IMR-90 (cell line): ENCODE results near the gene CAMTA1. TPM values are rescaled to one million over a fixed set of nuclear protein-coding genes. Genes with fewer than 3 reads are reported as not detected.

Experiments used
- ATAC-seq: fragments of 200-7000 bp; cut with Tn5 transposase; 2 replicates; pipeline ENCODE4 v1.9.1; 2020; ENCODE audit warnings: low read depth, mild to moderate bottlenecking, moderate library complexity
- BruUV-seq: library from RNA; stranded (reverse); fragments of 400-500 nt; replicated peaks from 2 replicates; lab custom pipeline; 2021; lab: Mats Ljungman, UMichigan
- CTCF ChIA-PET: fragments of 300-600 bp; formaldehyde crosslinking; extraction: SDS; loops from one replicate; lab custom pipeline; 2021; ENCODE audit warnings: antibody characterized with exemption; lab: Yijun Ruan, JAX
- POLR2A ChIA-PET: fragments of 300-600 bp; sonication (Branson Sonifier 250); formaldehyde crosslinking; loops from one replicate; lab custom pipeline; 2022; ENCODE audit warnings: antibody characterized with exemption; ENCODE audit not compliant: unreplicated experiment; lab: Charles Lee
- DNase-seq: peaks from one replicate; pipeline ENCODE4 v3.0.0; 2013
- H2AFZ ChIP-seq: replicated peaks from 2 replicates; pipeline ENCODE3; 2013; ENCODE audit warnings: low read length, mild to moderate bottlenecking; ENCODE audit not compliant: poor library complexity
- H2AK5ac ChIP-seq: 2 replicates; pipeline ENCODE4 v1.6.1; 2013; ENCODE audit warnings: low read depth, low read length, inconsistent platforms
- H2AK9ac ChIP-seq: replicated peaks from 2 replicates; pipeline ENCODE3; 2013; ENCODE audit warnings: mild to moderate bottlenecking, low read depth, low read length, moderate library complexity; ENCODE audit not compliant: poor library complexity
- H2BK120ac ChIP-seq: 2 replicates; pipeline ENCODE4 v1.6.1; 2013; ENCODE audit warnings: low read depth, low read length, inconsistent platforms
- H2BK15ac ChIP-seq: 3 replicates; pipeline ENCODE4 v1.6.1; 2013; ENCODE audit warnings: low read depth, low read length, inconsistent platforms
- H2BK20ac ChIP-seq: 2 replicates; pipeline ENCODE4 v1.6.1; 2013; ENCODE audit warnings: low read depth, mild to moderate bottlenecking, inconsistent platforms, low read length, moderate library complexity
- H2BK5ac ChIP-seq: 2 replicates; pipeline ENCODE4 v1.6.1; 2013; ENCODE audit warnings: mild to moderate bottlenecking, low read depth, low read length, inconsistent platforms; ENCODE audit not compliant: poor library complexity, severe bottlenecking
- H3K14ac ChIP-seq: replicated peaks from 2 replicates; pipeline ENCODE4 v1.6.1; 2013; ENCODE audit warnings: low read depth, low read length, inconsistent platforms
- H3K18ac ChIP-seq: 2 replicates; pipeline ENCODE4 v1.6.1; 2013; ENCODE audit warnings: low read depth, low read length, control low read depth
- H3K23ac ChIP-seq: 2 replicates; pipeline ENCODE4 v1.6.1; 2013; ENCODE audit warnings: low read depth, low read length, inconsistent platforms
- H3K27ac ChIP-seq: 2 replicates; pipeline ENCODE4 v1.5.1; 2013; ENCODE audit warnings: mild to moderate bottlenecking, control low read depth, low read length; ENCODE audit not compliant: insufficient read depth
- H3K27me3 ChIP-seq: 2 replicates; pipeline ENCODE4 v1.6.1; 2013; ENCODE audit warnings: low read length; ENCODE audit not compliant: control insufficient read depth, insufficient read depth
- H3K36me3 ChIP-seq: 2 replicates; pipeline ENCODE4 v1.6.1; 2013; ENCODE audit warnings: low read length, mixed read lengths; ENCODE audit not compliant: control insufficient read depth, insufficient read depth
- H3K4ac ChIP-seq: 2 replicates; pipeline ENCODE4 v1.6.1; 2013; ENCODE audit warnings: low read depth, low read length, inconsistent platforms
- H3K4me1 ChIP-seq: 2 replicates; pipeline ENCODE4 v1.6.1; 2013; ENCODE audit warnings: low read length, mixed read lengths; ENCODE audit not compliant: control insufficient read depth, insufficient read depth
- H3K4me2 ChIP-seq: 2 replicates; pipeline ENCODE4 v1.6.1; 2013; ENCODE audit warnings: low read depth, mild to moderate bottlenecking, control low read depth, low read length, moderate library complexity
- H3K4me3 ChIP-seq: 2 replicates; pipeline ENCODE4 v1.5.1; 2013; ENCODE audit warnings: low read depth, mild to moderate bottlenecking, control low read depth, low read length, moderate library complexity; ENCODE audit not compliant: insufficient read depth
- H3K56ac ChIP-seq: 2 replicates; pipeline ENCODE4 v1.6.1; 2013; ENCODE audit warnings: low read length, inconsistent platforms; ENCODE audit not compliant: insufficient read depth; ENCODE audit errors: extremely low read depth
- H3K79me1 ChIP-seq, 2 experiments: 2 replicates each; pipeline ENCODE4 v1.6.1; 2013; ENCODE audit warnings: low read length in 2 of 2, inconsistent platforms in 1 of 2, low read depth in 1 of 2
- H3K9ac ChIP-seq: 2 replicates; pipeline ENCODE4 v1.6.1; 2013; ENCODE audit warnings: low read depth, low read length, control low read depth
- H3K9me1 ChIP-seq: 2 replicates; pipeline ENCODE4 v1.6.1; 2013; ENCODE audit warnings: low read length, inconsistent platforms; ENCODE audit not compliant: insufficient read depth
- H3K9me3 ChIP-seq: 2 replicates; pipeline ENCODE4 v1.6.1; 2013; ENCODE audit warnings: low read length; ENCODE audit not compliant: control insufficient read depth, insufficient read depth
- H4K20me1 ChIP-seq: 2 replicates; pipeline ENCODE4 v1.6.1; 2013; ENCODE audit warnings: low read length, inconsistent platforms; ENCODE audit not compliant: insufficient read depth
- H4K5ac ChIP-seq: 2 replicates; pipeline ENCODE4 v1.6.1; 2013; ENCODE audit warnings: mild to moderate bottlenecking, low read depth, low read length, control low read depth
- H4K8ac ChIP-seq, 2 experiments: 2 replicates each; pipeline ENCODE4 v1.6.1; 2013; ENCODE audit warnings: low read depth in 2 of 2, low read length in 2 of 2, control low read depth in 1 of 2, inconsistent platforms in 1 of 2
- H4K91ac ChIP-seq: 2 replicates; pipeline ENCODE4 v1.6.1; 2013; ENCODE audit warnings: low read depth, low read length, inconsistent platforms; ENCODE audit not compliant: insufficient read depth
- BHLHE40 ChIP-seq: fragments of 150-350 bp; IDR thresholded peaks from 2 replicates; pipeline ENCODE4 v1.6.1; 2016; ENCODE audit warnings: mild to moderate bottlenecking, low read depth, low read length
- CEBPB ChIP-seq: IDR thresholded peaks from 2 replicates; pipeline ENCODE4 v1.6.1; 2012; ENCODE audit warnings: low read depth, low read length, improper control_type of control experiment
- CHD1 ChIP-seq: IDR thresholded peaks from 2 replicates; pipeline ENCODE4 v1.6.1; 2012; ENCODE audit warnings: low read depth, low read length, improper control_type of control experiment
- ELK1 ChIP-seq: fragments of 150-350 bp; IDR thresholded peaks from 2 replicates; pipeline ENCODE4 v1.6.1; 2016; ENCODE audit warnings: low read depth, mild to moderate bottlenecking, low read length, moderate library complexity, borderline replicate concordance
- MAZ ChIP-seq: IDR thresholded peaks from 2 replicates; pipeline ENCODE4 v1.6.1; 2012; ENCODE audit warnings: low read depth, mild to moderate bottlenecking, low read length, improper control_type of control experiment, moderate library complexity, borderline replicate concordance
- POLR2A ChIP-seq: IDR thresholded peaks from 2 replicates; pipeline ENCODE4 v1.6.1; 2012; ENCODE audit warnings: mild to moderate bottlenecking, low read depth, low read length
- RAD21 ChIP-seq: IDR thresholded peaks from 2 replicates; pipeline ENCODE4 v1.6.1; 2012; ENCODE audit warnings: low read length, improper control_type of control experiment
- RCOR1 ChIP-seq: IDR thresholded peaks from 2 replicates; pipeline ENCODE4 v1.6.1; 2012; ENCODE audit warnings: mild to moderate bottlenecking, low read length, improper control_type of control experiment; ENCODE audit not compliant: insufficient replicate concordance
- RFX5 ChIP-seq: IDR thresholded peaks from 2 replicates; pipeline ENCODE4 v1.8.0; 2012; ENCODE audit warnings: low read depth, mild to moderate bottlenecking, low read length, moderate library complexity
- SMC3 ChIP-seq: fragments of 150-350 bp; IDR thresholded peaks from 2 replicates; pipeline ENCODE4 v1.6.1; 2016; ENCODE audit warnings: low read depth, mild to moderate bottlenecking, antibody characterized with exemption, low read length, moderate library complexity
- USF2 ChIP-seq: fragments of 150-350 bp; IDR thresholded peaks from 2 replicates; pipeline ENCODE4 v1.6.1; 2017; ENCODE audit warnings: mild to moderate bottlenecking, antibody characterized with exemption, low read length, low read depth
- WGBS, 2 experiments: methylation state at CpG; one replicate each; pipeline versions ENCODE4 v1.1.5 to v1.1.7; 2013; ENCODE audit warnings: missing lambda C conversion rate in 2 of 2; ENCODE audit not compliant: insufficient read length in 1 of 2; ENCODE audit errors: extremely low coverage in 2 of 2; 5-methylcytosine and 5-hydroxymethylcytosine counted together
- dilution Hi-C: fragments of 300-500 bp; cut with HindIII; formaldehyde crosslinking; loops from one replicate; pipeline ENCODE4 v1.14.3; 2018; ENCODE audit warnings: low sequenced_read_pairs; ENCODE audit not compliant: unreplicated experiment
- in situ Hi-C: fragments of 300-500 bp; cut with MboI; formaldehyde crosslinking; loops from 3 replicates; pipeline ENCODE4 v1.14.3; 2019; ENCODE audit warnings: low sequenced_read_pairs, inconsistent platforms, mixed read lengths
- intact Hi-C: fragments of 100-400 bp; cut with micrococcal nuclease; formaldehyde crosslinking; loops from 2 replicates; pipeline ENCODE4 v1.10.0; 2022
- polyA plus RNA-seq, 3 experiments: library from polyadenylated mRNA; depleted of rRNA; stranded (reverse); fragments of >200 nt; gene quantifications; 2 replicates each; pipeline ENCODE4 v1.2.3, GENCODE V29; 2012; ENCODE audit warnings: low replicate concordance in 1 of 3
- total RNA-seq: library from RNA; depleted of rRNA; stranded (reverse); fragments of >200 nt; gene quantifications from 2 replicates; pipeline ENCODE4 v1.2.3, GENCODE V29; 2012

Gene CAMTA1
- total and polyA plus RNA-seq, 2 of the 4 experiments (the other 2 are of a cell fraction): 35.5 to 74.3 TPM

GRCh38 chr1:7247791-7248548, 462.7 kb downstream of the CAMTA1 start (continued):
- no peak for TF ChIP-seq USF2

GRCh38 chr1:7248549-7249199, 463.4 kb downstream of the CAMTA1 start:
- Histone ChIP-seq H2AK5ac (peak overlapping the region; percentile 28; the same call in 1 of the 2 replicates), H2BK5ac (no peak overlapping the region), H3K4me3 (no peak overlapping the region), H3K56ac (no peak overlapping the region), H4K5ac (no peak overlapping the region), H3K4ac (no peak overlapping the region), H2BK15ac (no peak overlapping the region), H3K79me1 (no peaks in the 10 kb centered on the region), H2BK20ac (no peak overlapping the region), H3K27ac (no peak overlapping the region), H2AFZ (peak overlapping the region; percentile 65), H3K9ac (no peak overlapping the region), H3K9me1 (peaks cover 2% of the 10 kb centered on the region; the same call in 1 of the 2 replicates), H4K8ac (no peak overlapping the region), H3K23ac (no peak overlapping the region), H4K91ac (no peak overlapping the region), H3K18ac (no peak overlapping the region), H3K4me2 (no peak overlapping the region), H2BK120ac (no peak overlapping the region; the same call in 1 of the 2 replicates), H4K20me1 (no peaks in the 10 kb centered on the region), H2AK9ac (no peak overlapping the region), H3K9me3 (no peaks in the 10 kb centered on the region), H3K36me3 (no peaks in the 10 kb centered on the region), H3K14ac (no peak overlapping the region), H3K27me3 (no peaks in the 10 kb centered on the region), H3K4me1 (peaks cover 7% of the 10 kb centered on the region)
- no TSS peak for BruUV-seq
- intact Hi-C loops (loop anchor here (10.0 kb wide), 1 partner anchor 146 kb away; no protein-coding TSS in a partner anchor), dilution Hi-C loops (no loop called here), in situ Hi-C loops (no loop called here)
- 80% methylated on average over 1 of the region's 13 CpGs; no CpG with 5 or more reads in 1 of the 2 experiments for whole genome bisulfite sequencing, 2 experiments
- no peak for ATAC-seq
- CTCF ChIA-PET: interaction anchor here (0.6 kb wide), 1 partner anchor 33 kb away, joined by 3 read pairs; no protein-coding TSS in a partner anchor
- POLR2A ChIA-PET: no interaction called here
- no peak for DNase-seq
- TF ChIP-seq CHD1 (no peak), USF2 (no peak), SMC3 (no peak), BHLHE40 (no peak), RCOR1 (no peak), RAD21 (no peak), MAZ (no peak), POLR2A (no peak), ELK1 (no peak), RFX5 (no peak), CEBPB (no peak)
